C4-2B (cell line): Measurements from ENCODE around the gene CAMTA1.
"Not testable (repeated sequence)": the region's sequence is repeated elsewhere in the genome, so short reads cannot be mapped to it uniquely, and the experiment has no call there.

Experiments
- H3K27ac ChIP-seq: fragments of 450-650 bp; 2 replicates; pipeline ENCODE4 v1.5.1; 2017
- CTCF ChIP-seq: fragments of 450-650 bp; conservative IDR thresholded peaks from 2 replicates; pipeline ENCODE4 v1.5.1; 2017; ENCODE audit warnings: mild to moderate bottlenecking
- ZFX ChIP-seq: fragments of 450-650 bp; IDR thresholded peaks from 2 replicates; pipeline ENCODE4 v1.6.1; 2017

The CAMTA1 gene

GRCh38 chr1:7783826-7784491 is 998.7 kb downstream of the CAMTA1 start, which contains the start of gene PER3:
Gene PER3, plus strand, starts transcription at chr1:7784291. Its CDS starts 587 bp downstream, at chr1:7784878.
- H3K27ac ChIP-seq = peak within 1 kb of the TSS; percentile 77
- TF ChIP-seq ZFX = no peak
- TF ChIP-seq CTCF = no peak

- peak overlapping the region; percentile 77 for H3K27ac ChIP-seq
- TF ChIP-seq CTCF (no peak), ZFX (0 out of 2 replicates have a peak, but pooled peaks have one; percentile 29)
Observed at GRCh38 chr1:7784492-7785071, 999.3 kb downstream of the CAMTA1 start.

- TF ChIP-seq CTCF (no peak), ZFX (no peak)
- H3K27ac ChIP-seq = peak overlapping the region; percentile 77
Observed at GRCh38 chr1:7785108-7785507, 999.9 kb downstream of the CAMTA1 start.

GRCh38 chr1:7786795-7787194 is 1001.5 kb downstream of the CAMTA1 start:
- TF ChIP-seq CTCF = no peak
- TF ChIP-seq ZFX = no peak

GRCh38 chr1:7789828-7790227 is 1004.6 kb downstream of the CAMTA1 start:
- H3K27ac ChIP-seq = no peak overlapping the region
- TF ChIP-seq CTCF = no peak
- no peak for TF ChIP-seq ZFX

More at GRCh38 chr1:7786795-7787194, 1001.5 kb downstream of the CAMTA1 start:
- H3K27ac ChIP-seq = no peak overlapping the region

- H3K27ac ChIP-seq = not testable (repeated sequence)
Observed at GRCh38 chr1:7791027-7791426, 1005.8 kb downstream of the CAMTA1 start.

- H3K27ac ChIP-seq = no peak overlapping the region
- TF ChIP-seq ZFX = no peak
- no peak for TF ChIP-seq CTCF
Observed at GRCh38 chr1:7795406-7795805, 1010.2 kb downstream of the CAMTA1 start.

GRCh38 chr1:7805460-7805859 is 1020.2 kb downstream of the CAMTA1 start:
- no peak overlapping the region for H3K27ac ChIP-seq
- TF ChIP-seq ZFX = no peak
- TF ChIP-seq CTCF = no peak
